Upper lobe of left lung (tissue), 4 donors: ENCODE measurements around the gene LIMCH1.

Source experiments
- EP300 ChIP-seq, 4 donors: sonication (generic); formaldehyde crosslinking; IDR thresholded peaks; one replicate each; pipeline ENCODE4 v1.5.1; 2017; ENCODE audit warnings: antibody characterized with exemption in 4 of 4, control low read depth in 2 of 4
- TF ChIP-seq, protein P1 (sequence below), 6 experiments: fragments of 450-650 bp in 4 of 6; fragments of 200-600 bp in 2 of 6; sonication (generic) in 2 of 6; IDR thresholded peaks; one replicate each; pipeline ENCODE4 v1.5.1; 2016 to 2019; ENCODE audit warnings: antibody characterized with exemption in 6 of 6

DNA sequence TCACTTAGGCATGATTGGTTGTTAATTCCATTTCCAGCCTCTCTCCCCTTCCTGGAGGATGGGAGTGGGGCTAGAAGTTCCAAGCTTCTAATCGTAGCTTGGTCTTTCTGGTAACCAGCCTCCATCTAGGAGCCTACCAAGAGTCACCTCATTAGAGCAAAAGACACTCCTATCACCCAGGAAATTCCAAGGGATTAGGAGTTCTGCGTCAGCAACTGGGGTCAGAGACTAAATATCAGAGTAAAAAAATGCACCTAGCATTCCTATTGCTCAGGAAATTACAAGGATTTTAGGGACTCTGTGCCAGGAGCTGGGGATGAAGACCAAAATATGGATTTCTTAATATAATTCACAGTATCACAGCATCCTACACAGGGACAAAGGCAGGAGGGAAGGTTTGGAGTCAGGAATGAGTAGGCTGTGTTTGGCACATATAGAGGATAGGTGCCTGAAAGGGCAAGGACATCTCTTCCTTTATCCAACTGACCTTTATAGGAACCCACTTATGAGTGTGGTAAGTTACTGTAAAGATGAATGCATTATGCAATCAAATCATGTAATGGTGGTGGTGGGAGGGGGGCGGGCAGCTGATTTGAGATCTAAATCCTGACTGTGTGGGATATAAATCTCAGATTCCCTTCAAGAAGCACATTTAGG, 30.5 kb upstream of the LIMCH1 start:
- TF ChIP-seq, protein P1, sequence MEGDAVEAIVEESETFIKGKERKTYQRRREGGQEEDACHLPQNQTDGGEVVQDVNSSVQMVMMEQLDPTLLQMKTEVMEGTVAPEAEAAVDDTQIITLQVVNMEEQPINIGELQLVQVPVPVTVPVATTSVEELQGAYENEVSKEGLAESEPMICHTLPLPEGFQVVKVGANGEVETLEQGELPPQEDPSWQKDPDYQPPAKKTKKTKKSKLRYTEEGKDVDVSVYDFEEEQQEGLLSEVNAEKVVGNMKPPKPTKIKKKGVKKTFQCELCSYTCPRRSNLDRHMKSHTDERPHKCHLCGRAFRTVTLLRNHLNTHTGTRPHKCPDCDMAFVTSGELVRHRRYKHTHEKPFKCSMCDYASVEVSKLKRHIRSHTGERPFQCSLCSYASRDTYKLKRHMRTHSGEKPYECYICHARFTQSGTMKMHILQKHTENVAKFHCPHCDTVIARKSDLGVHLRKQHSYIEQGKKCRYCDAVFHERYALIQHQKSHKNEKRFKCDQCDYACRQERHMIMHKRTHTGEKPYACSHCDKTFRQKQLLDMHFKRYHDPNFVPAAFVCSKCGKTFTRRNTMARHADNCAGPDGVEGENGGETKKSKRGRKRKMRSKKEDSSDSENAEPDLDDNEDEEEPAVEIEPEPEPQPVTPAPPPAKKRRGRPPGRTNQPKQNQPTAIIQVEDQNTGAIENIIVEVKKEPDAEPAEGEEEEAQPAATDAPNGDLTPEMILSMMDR (IDR thresholded peaks at IDR 0.05) = no peak
- no peak for TF ChIP-seq EP300 (IDR thresholded peaks at IDR 0.05)
